ENCODE results near the gene PDE7B.

DNA sequence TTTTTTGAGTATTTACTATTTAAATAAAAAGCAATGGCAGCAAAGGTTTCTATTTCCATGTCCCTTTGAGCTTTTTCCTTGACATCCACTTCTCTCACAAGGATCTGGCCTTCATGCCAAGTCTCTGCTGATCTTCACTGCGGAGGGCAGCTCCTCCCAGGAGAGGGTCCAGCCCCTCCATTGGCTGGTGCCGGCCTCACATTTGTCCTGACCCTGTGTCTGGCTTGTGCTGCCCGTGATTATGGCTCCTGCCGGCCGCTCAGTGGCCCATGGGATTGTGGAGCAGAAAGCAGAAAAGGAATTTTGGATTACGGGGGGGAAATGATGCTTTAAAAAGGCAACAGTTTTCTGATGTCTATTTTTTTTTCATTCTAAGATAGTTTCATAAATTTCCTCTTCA is 31.2 kb upstream of the PDE7B start:
- TF ChIP-seq, protein P1, sequence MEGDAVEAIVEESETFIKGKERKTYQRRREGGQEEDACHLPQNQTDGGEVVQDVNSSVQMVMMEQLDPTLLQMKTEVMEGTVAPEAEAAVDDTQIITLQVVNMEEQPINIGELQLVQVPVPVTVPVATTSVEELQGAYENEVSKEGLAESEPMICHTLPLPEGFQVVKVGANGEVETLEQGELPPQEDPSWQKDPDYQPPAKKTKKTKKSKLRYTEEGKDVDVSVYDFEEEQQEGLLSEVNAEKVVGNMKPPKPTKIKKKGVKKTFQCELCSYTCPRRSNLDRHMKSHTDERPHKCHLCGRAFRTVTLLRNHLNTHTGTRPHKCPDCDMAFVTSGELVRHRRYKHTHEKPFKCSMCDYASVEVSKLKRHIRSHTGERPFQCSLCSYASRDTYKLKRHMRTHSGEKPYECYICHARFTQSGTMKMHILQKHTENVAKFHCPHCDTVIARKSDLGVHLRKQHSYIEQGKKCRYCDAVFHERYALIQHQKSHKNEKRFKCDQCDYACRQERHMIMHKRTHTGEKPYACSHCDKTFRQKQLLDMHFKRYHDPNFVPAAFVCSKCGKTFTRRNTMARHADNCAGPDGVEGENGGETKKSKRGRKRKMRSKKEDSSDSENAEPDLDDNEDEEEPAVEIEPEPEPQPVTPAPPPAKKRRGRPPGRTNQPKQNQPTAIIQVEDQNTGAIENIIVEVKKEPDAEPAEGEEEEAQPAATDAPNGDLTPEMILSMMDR (conservative IDR thresholded peaks at IDR 0.05; ENCODE audit: low read length), result no peak
- no peak for TF ChIP-seq EZH2phosphoT487 (IDR thresholded peaks at IDR 0.05; ENCODE audit: borderline replicate concordance, low read depth, low read length)

Measured in OCI-LY7 (cell line).